Activated CD8-positive, alpha-beta T cell treated with anti-CD3 and anti-CD28 coated beads for 36 hours (primary cell): ENCODE results near the gene C1orf35. TPM values are rescaled to one million over a fixed set of nuclear protein-coding genes. Genes with fewer than 3 reads are reported as not detected.
A peak's percentile ranks its signal among the peaks of the same experiment; 100 is the strongest.

Source experiments
- ATAC-seq: fragments of 200-7000 bp; cut with Tn5 transposase; one replicate; pipeline ENCODE4 v1.10.0; 2021; ENCODE audit warnings: mild to moderate bottlenecking, moderate library complexity
- CTCF ChIA-PET: fragments of 350-600 bp; sonication (Branson Sonifier 250); formaldehyde crosslinking; loops from one replicate; lab custom pipeline; 2021; ENCODE audit warnings: antibody characterized with exemption; lab: Charles Lee
- POLR2A ChIA-PET: fragments of 350-600 bp; sonication (Branson Sonifier 250); formaldehyde crosslinking; loops from one replicate; lab custom pipeline; 2021; ENCODE audit warnings: antibody characterized with exemption; lab: Charles Lee
- DNase-seq: peaks from one replicate; pipeline ENCODE4 v3.0.0-alpha.2; 2020
- H3K27ac Mint-ChIP-seq: one replicate; pipeline ENCODE4 v1.8.0; 2021; ENCODE audit warnings: mild to moderate bottlenecking, mixed read lengths
- H3K27me3 Mint-ChIP-seq: one replicate; pipeline ENCODE4 v1.8.0; 2021; ENCODE audit warnings: mixed read lengths
- H3K36me3 Mint-ChIP-seq: one replicate; pipeline ENCODE4 v1.8.0; 2021; ENCODE audit warnings: low read depth, mixed read lengths
- H3K4me1 Mint-ChIP-seq: one replicate; pipeline ENCODE4 v1.8.0; 2021; ENCODE audit warnings: low read depth, mixed read lengths
- H3K4me3 Mint-ChIP-seq: one replicate; pipeline ENCODE4 v1.8.0; 2021; ENCODE audit warnings: mild to moderate bottlenecking, moderate library complexity, mixed read lengths
- H3K9me3 Mint-ChIP-seq: one replicate; pipeline ENCODE4 v1.8.0; 2021; ENCODE audit warnings: mixed read lengths
- intact Hi-C: fragments of 100-400 bp; cut with micrococcal nuclease; formaldehyde crosslinking; loops from one replicate; pipeline ENCODE4 v1.10.0; 2022
- total RNA-seq, 2 experiments: library from RNA; stranded (reverse); gene quantifications; one replicate each; pipeline ENCODE4 v1.2.3, GENCODE V29; 2021
- TF ChIP-seq, protein P1 (sequence below): fragments of 200-600 bp; IDR thresholded peaks from one replicate; pipeline ENCODE4 v1.8.0; 2022; ENCODE audit warnings: antibody characterized with exemption, mild to moderate bottlenecking

C1orf35 gene
- total RNA-seq, 2 experiments from 2014 or later = 22.2 to 23.5 TPM

DNA sequence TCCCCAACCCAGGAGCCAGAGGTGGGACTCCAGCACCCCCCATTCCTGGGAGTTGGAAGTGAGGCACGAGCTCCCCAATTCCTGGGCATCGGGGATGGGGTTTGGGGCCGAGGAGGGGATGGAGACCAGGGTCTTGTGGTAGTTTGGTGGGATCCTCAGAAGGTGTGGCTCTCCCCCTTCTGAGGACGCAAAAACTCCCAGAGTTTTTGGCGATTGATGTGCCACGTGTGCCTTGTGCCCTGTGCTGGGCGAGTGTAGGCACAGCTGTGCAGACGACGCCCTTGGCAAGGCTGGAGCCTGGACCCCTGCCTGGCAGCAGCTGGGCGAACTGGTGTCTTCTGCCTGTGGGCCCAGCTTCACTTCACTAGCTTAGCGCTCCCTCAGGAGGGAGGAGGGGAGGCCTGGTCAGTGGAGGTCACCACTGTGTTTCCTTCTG, 39.6 kb upstream of the C1orf35 start:
- TF ChIP-seq, protein P1, sequence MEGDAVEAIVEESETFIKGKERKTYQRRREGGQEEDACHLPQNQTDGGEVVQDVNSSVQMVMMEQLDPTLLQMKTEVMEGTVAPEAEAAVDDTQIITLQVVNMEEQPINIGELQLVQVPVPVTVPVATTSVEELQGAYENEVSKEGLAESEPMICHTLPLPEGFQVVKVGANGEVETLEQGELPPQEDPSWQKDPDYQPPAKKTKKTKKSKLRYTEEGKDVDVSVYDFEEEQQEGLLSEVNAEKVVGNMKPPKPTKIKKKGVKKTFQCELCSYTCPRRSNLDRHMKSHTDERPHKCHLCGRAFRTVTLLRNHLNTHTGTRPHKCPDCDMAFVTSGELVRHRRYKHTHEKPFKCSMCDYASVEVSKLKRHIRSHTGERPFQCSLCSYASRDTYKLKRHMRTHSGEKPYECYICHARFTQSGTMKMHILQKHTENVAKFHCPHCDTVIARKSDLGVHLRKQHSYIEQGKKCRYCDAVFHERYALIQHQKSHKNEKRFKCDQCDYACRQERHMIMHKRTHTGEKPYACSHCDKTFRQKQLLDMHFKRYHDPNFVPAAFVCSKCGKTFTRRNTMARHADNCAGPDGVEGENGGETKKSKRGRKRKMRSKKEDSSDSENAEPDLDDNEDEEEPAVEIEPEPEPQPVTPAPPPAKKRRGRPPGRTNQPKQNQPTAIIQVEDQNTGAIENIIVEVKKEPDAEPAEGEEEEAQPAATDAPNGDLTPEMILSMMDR = no peak
- Mint-ChIP-seq H3K4me1 (peaks cover 30% of the 10 kb centered on the region), H3K4me3 (peak overlapping the region; percentile 99), H3K9me3 (no peaks in the 10 kb centered on the region), H3K27ac (peak overlapping the region; percentile 99), H3K27me3 (no peaks in the 10 kb centered on the region), H3K36me3 (peaks cover 35% of the 10 kb centered on the region)
- intact Hi-C loops = no loop called here
- no peak for ATAC-seq
- ChIA-PET CTCF (interaction anchor here (0.9 to 7.4 kb wide), 5 partner anchors 10 to 23 kb away, joined by 3 to 44 read pairs (median 3); partner anchors contain the start of gene IBA57), POLR2A (interaction anchor here (0.6 to 5.7 kb wide), 5 partner anchors 10 to 373 kb away, joined by 3 to 59 read pairs (median 3); partner anchors contain the start of gene IBA57)
- no peak for DNase-seq

- DNase-seq = peak; percentile 33
- Mint-ChIP-seq H3K27me3 (no peaks in the 10 kb centered on the region), H3K4me3 (peak overlapping the region; percentile 99), H3K27ac (peak overlapping the region; percentile 99), H3K4me1 (peaks cover 31% of the 10 kb centered on the region), H3K9me3 (no peaks in the 10 kb centered on the region), H3K36me3 (peaks cover 35% of the 10 kb centered on the region)
- ATAC-seq = no peak
- TF ChIP-seq, protein P1 = no peak
- ChIA-PET CTCF (interaction anchor here (0.9 to 7.4 kb wide), 6 partner anchors 10 to 24 kb away, joined by 3 to 44 read pairs (median 3); partner anchors contain the start of gene IBA57), POLR2A (interaction anchor here (1.4 to 5.7 kb wide), 3 partner anchors 11 to 23 kb away, joined by 3 to 59 read pairs (median 16); partner anchors contain the start of gene IBA57)
- intact Hi-C loops = no loop called here
Measured at GRCh38 chr1:228142155-228142691, 39.1 kb upstream of the C1orf35 start.

DNA sequence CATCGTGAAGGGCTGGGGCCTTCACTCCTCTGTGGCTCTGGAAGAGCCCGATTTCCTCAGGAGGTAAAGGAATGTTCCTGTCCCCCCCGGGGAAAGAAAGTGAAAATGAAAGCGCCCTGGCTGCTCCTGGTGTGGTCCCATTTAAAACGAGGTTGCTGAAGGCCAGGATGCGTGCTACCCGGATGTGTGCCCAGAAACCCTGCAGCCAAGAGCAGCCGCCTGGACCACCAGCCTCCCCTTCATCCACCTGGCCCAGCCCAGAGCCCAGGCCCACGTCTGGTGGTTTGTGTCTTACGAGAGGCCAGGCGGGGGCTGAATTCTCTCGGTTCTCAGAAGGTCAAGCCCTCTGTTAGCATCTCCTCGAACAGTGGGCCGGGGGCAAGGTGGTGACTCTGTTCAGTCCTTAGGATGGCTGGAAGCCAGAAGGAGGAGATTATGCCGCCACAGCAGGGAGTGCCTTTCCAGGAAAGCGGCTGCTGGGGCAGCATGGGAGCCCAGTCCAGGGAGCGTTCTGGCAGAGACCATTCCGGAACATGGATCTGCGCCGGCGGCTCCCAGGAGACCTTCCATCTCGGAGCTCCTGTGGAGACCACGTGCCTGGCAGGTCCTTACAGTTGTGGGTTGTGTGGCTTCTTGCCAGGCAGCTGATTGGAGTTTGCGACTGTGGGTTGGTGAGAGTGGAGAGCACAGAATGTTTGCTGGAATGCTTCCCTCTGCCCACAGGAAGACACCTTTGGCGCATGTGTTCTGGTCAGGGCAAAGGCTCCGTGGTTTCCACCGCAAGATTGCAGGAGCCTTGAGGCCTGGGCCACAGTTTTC, 38.3 kb upstream of the C1orf35 start:
- ChIA-PET POLR2A (interaction anchor here (1.4 to 5.7 kb wide), 4 partner anchors 11 to 58 kb away, joined by 3 to 59 read pairs (median 10); partner anchors contain the start of gene IBA57), CTCF (interaction anchor here (1.0 to 7.4 kb wide), 2 partner anchors 11 to 24 kb away, joined by 3 to 44 read pairs; partner anchors contain the start of gene IBA57)
- peak; percentile 51 for DNase-seq
- Mint-ChIP-seq H3K4me3 (peak overlapping the region; percentile 99), H3K27ac (peak overlapping the region; percentile 99), H3K27me3 (no peaks in the 10 kb centered on the region), H3K9me3 (no peaks in the 10 kb centered on the region), H3K4me1 (peaks cover 38% of the 10 kb centered on the region), H3K36me3 (peaks cover 35% of the 10 kb centered on the region)
- ATAC-seq = no peak
- TF ChIP-seq, protein P1 = no peak
- intact Hi-C loops = no loop called here

GRCh38 chr1:228140724-228141225, 37.6 kb upstream of the C1orf35 start:
- Mint-ChIP-seq H3K27ac (peak overlapping the region; percentile 99), H3K4me3 (peak overlapping the region; percentile 99), H3K36me3 (peaks cover 35% of the 10 kb centered on the region), H3K27me3 (no peaks in the 10 kb centered on the region), H3K9me3 (no peaks in the 10 kb centered on the region), H3K4me1 (peaks cover 42% of the 10 kb centered on the region)
- no peak for ATAC-seq
- peak; percentile 34 for DNase-seq
- ChIA-PET POLR2A (interaction anchor here (0.5 to 5.7 kb wide), 5 partner anchors 12 to 317 kb away, joined by 3 to 59 read pairs (median 5); partner anchors contain the start of gene IBA57), CTCF (interaction anchor here (1.3 to 7.4 kb wide), 2 partner anchors 10 to 25 kb away, joined by 4 to 44 read pairs; partner anchors contain the start of gene IBA57)
- intact Hi-C loops = no loop called here
- TF ChIP-seq, protein P1 = no peak
